SK-N-SH (cell line): ENCODE data around the gene NFIX. TPM values are rescaled to one million over a fixed set of nuclear protein-coding genes. Genes with fewer than 3 reads are reported as not detected.

ENCODE experiments used
- CTCF ChIA-PET: fragments of 300-600, 350-600 bp; formaldehyde crosslinking; extraction: SDS; loops from one replicate; lab custom pipeline; 2021; lab: Yijun Ruan, JAX
- POLR2A ChIA-PET: fragments of 350-600 bp; sonication (Branson Sonifier 250); formaldehyde crosslinking; extraction: SDS; loops from one replicate; lab custom pipeline; 2020; ENCODE audit warnings: antibody characterized with exemption, inconsistent platforms; lab: Yijun Ruan, JAX
- DNase-seq: peaks from one replicate; pipeline ENCODE4 v3.0.0; 2012
- H2AFZ ChIP-seq: fragments of 200-600 bp; sonication (generic); 2 replicates; pipeline ENCODE4 v1.8.1; 2016; ENCODE audit warnings: antibody characterized with exemption, mild to moderate bottlenecking, low read depth
- H3F3A ChIP-seq: fragments of 200-600 bp; sonication (generic); replicated peaks from 2 replicates; pipeline ENCODE3; 2016; ENCODE audit warnings: antibody characterized with exemption, mild to moderate bottlenecking; ENCODE audit not compliant: insufficient read depth
- H3K27ac ChIP-seq, 2 experiments: fragments of 200-500 bp in 1 of 2; fragments of 200-600 bp in 1 of 2; sonication (Bioruptor generic) in 1 of 2; sonication (generic), shearing (Covaris generic) in 1 of 2; 2 replicates each; pipeline versions ENCODE4 v1.5.1 to v1.6.1; 2014 to 2016; ENCODE audit warnings: low read depth in 2 of 2, inconsistent platforms in 1 of 2, low read length in 1 of 2, mild to moderate bottlenecking in 1 of 2, mixed read lengths in 1 of 2
- H3K27me3 ChIP-seq: fragments of 200-600 bp; sonication (generic), shearing (Covaris generic); 2 replicates; pipeline ENCODE4 v1.6.1; 2016; ENCODE audit warnings: mixed run types; ENCODE audit not compliant: insufficient read depth
- H3K36me3 ChIP-seq, 2 experiments: fragments of 200-500 bp in 1 of 2; fragments of 200-600 bp in 1 of 2; sonication (Bioruptor generic) in 1 of 2; sonication (generic) in 1 of 2; replicated peaks in 1 of 2; 2 replicates each; pipeline versions ENCODE3 to v1.5.1; 2014 to 2016; ENCODE audit warnings: low read length in 1 of 2, mild to moderate bottlenecking in 1 of 2; ENCODE audit not compliant: insufficient read depth in 2 of 2, control insufficient read depth in 1 of 2
- H3K4me1 ChIP-seq, 2 experiments: fragments of 200-500 bp in 1 of 2; fragments of 200-600 bp in 1 of 2; sonication (Bioruptor generic) in 1 of 2; sonication (generic), shearing (Covaris generic) in 1 of 2; 2 replicates each; pipeline versions ENCODE4 v1.5.1 to v1.6.1; 2014 to 2016; ENCODE audit warnings: low read depth in 1 of 2, low read length in 1 of 2, mixed run types in 1 of 2; ENCODE audit not compliant: insufficient read depth in 2 of 2, control insufficient read depth in 1 of 2
- H3K4me2 ChIP-seq: fragments of 200-600 bp; sonication (generic), shearing (Covaris generic); 2 replicates; pipeline ENCODE4 v1.6.1; 2017; ENCODE audit warnings: mixed run types
- H3K4me3 ChIP-seq, 2 experiments: fragments of 200-500 bp in 1 of 2; fragments of 200-600 bp in 1 of 2; sonication (Bioruptor generic) in 1 of 2; sonication (generic), shearing (Covaris generic) in 1 of 2; 2 replicates each; pipeline versions ENCODE4 v1.5.1 to v1.8.1; 2014 to 2016; ENCODE audit warnings: low read depth in 2 of 2, inconsistent platforms in 1 of 2, low read length in 1 of 2, mild to moderate bottlenecking in 1 of 2, mixed read lengths in 1 of 2, moderate library complexity in 1 of 2
- H3K79me2 ChIP-seq: fragments of 200-600 bp; sonication (generic); 2 replicates; pipeline ENCODE4 v1.8.1; 2017; ENCODE audit warnings: mild to moderate bottlenecking; ENCODE audit not compliant: insufficient read depth
- H3K9ac ChIP-seq: fragments of 200-600 bp; sonication (generic); 2 replicates; pipeline ENCODE4 v1.6.1; 2017; ENCODE audit warnings: mixed run types
- H3K9me2 ChIP-seq: fragments of 200-600 bp; sonication (generic); 2 replicates; pipeline ENCODE4 v1.6.1; 2017; ENCODE audit warnings: mixed run types
- H3K9me3 ChIP-seq: fragments of 200-600 bp; sonication (generic); 2 replicates; pipeline ENCODE4 v1.6.1; 2017; ENCODE audit warnings: mixed run types, mild to moderate bottlenecking, moderate library complexity
- H4K20me1 ChIP-seq: fragments of 200-600 bp; sonication (generic); 2 replicates; pipeline ENCODE4 v1.6.1; 2017; ENCODE audit warnings: mild to moderate bottlenecking, mixed run types; ENCODE audit not compliant: insufficient read depth
- CHD2 ChIP-seq: fragments of 150-350 bp; IDR thresholded peaks from 2 replicates; pipeline ENCODE4 v1.6.1; 2018; ENCODE audit warnings: low read length; ENCODE audit not compliant: partially characterized antibody
- FOXJ3 ChIP-seq: sonication (generic); formaldehyde crosslinking; IDR thresholded peaks from 2 replicates; pipeline ENCODE4 v1.5.1; 2020; ENCODE audit warnings: mild to moderate bottlenecking, missing genetic modification reagents
- FOXM1 ChIP-seq: IDR thresholded peaks from 2 replicates; pipeline ENCODE4 v1.4.0; 2012; ENCODE audit warnings: low read depth, mild to moderate bottlenecking
- GATA2 ChIP-seq: sonication (generic); formaldehyde crosslinking; IDR thresholded peaks from 2 replicates; pipeline ENCODE4 v1.5.0; 2020; ENCODE audit warnings: mild to moderate bottlenecking, missing genetic modification reagents
- JUND ChIP-seq: IDR thresholded peaks from 2 replicates; pipeline ENCODE4 v1.4.0; 2012
- MEF2A ChIP-seq: IDR thresholded peaks from 2 replicates; pipeline ENCODE4 v1.4.0; 2012; ENCODE audit warnings: low read depth, borderline replicate concordance
- MXI1 ChIP-seq: IDR thresholded peaks from 2 replicates; pipeline ENCODE4 v1.6.1; 2012; ENCODE audit warnings: mild to moderate bottlenecking, low read depth, low read length, improper control_type of control experiment
- NFIC ChIP-seq: IDR thresholded peaks from 2 replicates; pipeline ENCODE4 v1.4.0; 2012; ENCODE audit warnings: borderline replicate concordance
- RCOR1 ChIP-seq: fragments of 150-350 bp; IDR thresholded peaks from 2 replicates; pipeline ENCODE4 v1.6.1; 2017; ENCODE audit warnings: antibody characterized with exemption, low read length
- SIN3A ChIP-seq: IDR thresholded peaks from 2 replicates; pipeline ENCODE4 v1.6.1; 2012; ENCODE audit warnings: low read depth, mild to moderate bottlenecking, low read length, moderate library complexity, borderline replicate concordance
- SMC3 ChIP-seq: IDR thresholded peaks from 2 replicates; pipeline ENCODE4 v1.6.1; 2012; ENCODE audit warnings: low read depth, low read length, improper control_type of control experiment
- TEAD4 ChIP-seq: IDR thresholded peaks from 2 replicates; pipeline ENCODE4 v1.4.0; 2012; ENCODE audit warnings: mild to moderate bottlenecking, borderline replicate concordance; ENCODE audit not compliant: insufficient read depth
- WGBS: methylation state at CpG from one replicate; pipeline ENCODE4 v1.1.6; 2017; ENCODE audit warnings: low lambda C conversion rate; 5-methylcytosine and 5-hydroxymethylcytosine counted together
- polyA plus RNA-seq, 3 experiments: library from polyadenylated mRNA; depleted of rRNA; stranded (reverse); fragments of >200 nt; gene quantifications; 2 replicates each; pipeline ENCODE4 v1.2.3, GENCODE V29; 2012
- TF ChIP-seq, protein P1 (sequence below): fragments of 150-350 bp; IDR thresholded peaks from 2 replicates; pipeline ENCODE4 v1.6.1; 2017; ENCODE audit warnings: antibody characterized with exemption, low read length, low read depth, borderline replicate concordance
- TF ChIP-seq, protein P2 (sequence below): fragments of 150-350 bp; IDR thresholded peaks from 2 replicates; pipeline ENCODE4 v1.6.1; 2016; ENCODE audit warnings: mild to moderate bottlenecking, low read depth, low read length
- TF ChIP-seq, protein P3 (sequence below): IDR thresholded peaks from 2 replicates; pipeline ENCODE4 v1.4.0; 2012; ENCODE audit warnings: low read depth, borderline replicate concordance
- TF ChIP-seq, protein P4 (sequence below): IDR thresholded peaks from 2 replicates; pipeline ENCODE4 v1.6.1; 2012; ENCODE audit warnings: mild to moderate bottlenecking, low read depth, low read length, moderate library complexity

The NFIX gene
- polyA plus RNA-seq, 1 of the 3 experiments (the other 2 are of a cell fraction): 14.8 TPM

DNA sequence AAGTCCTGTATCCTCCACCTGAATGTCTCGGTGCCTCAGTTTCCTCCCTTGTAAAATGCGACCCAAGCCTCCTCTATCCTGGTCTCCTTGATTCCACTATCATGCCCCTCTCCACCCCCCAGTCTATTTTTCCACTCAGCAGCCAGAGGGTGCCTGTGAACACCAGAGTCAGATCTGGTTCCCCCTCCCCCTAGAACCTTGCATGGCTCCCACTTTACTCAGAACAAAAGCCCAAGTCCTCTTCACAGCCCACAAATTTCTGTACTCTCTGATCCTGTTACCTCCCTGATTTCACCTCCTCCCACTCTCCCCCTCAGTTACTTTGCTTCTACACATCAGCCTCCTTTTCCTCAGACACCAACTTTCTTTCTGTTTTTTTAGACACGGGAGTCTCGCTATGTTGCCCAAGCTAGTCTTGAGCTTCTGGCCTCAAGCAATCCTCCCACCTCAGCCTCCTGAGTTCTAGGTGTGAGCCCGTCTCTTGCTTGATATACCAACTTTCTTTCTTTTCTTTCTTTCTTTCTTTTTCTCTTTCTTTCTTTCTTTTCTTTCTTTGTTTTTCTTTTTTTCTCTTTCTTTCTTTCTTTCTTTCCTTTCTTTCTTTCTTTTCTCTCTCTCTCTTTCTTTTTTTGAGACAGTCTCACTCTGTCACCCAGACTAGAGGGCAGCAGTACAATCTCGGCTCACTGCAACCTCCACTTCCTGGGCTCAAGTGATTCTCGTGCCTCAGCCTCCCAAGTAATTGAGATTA lies 25.0 kb upstream of the NFIX start:
- 96% methylated on average over 7 of the region's 7 CpGs for WGBS
- peak; percentile 24 for DNase-seq
- Histone ChIP-seq H3K4me1 (peaks cover 6 to 31% of the 10 kb centered on the region in 2 experiments; a peak in 3 of 4 replicates), H2AFZ (0 out of 2 replicates have a peak overlapping the region, but pooled peaks have one; percentile 11), H3K27me3 (no peaks in the 10 kb centered on the region), H3K4me3 (peak overlapping the region in 1 of 2 experiments; percentile 5; a peak in 1 of 4 replicates), H3K27ac (peak overlapping the region; percentile 54 to 93; a peak in 3 of 4 replicates), H3K79me2 (no peaks in the 10 kb centered on the region), H3K9me2 (no peaks in the 10 kb centered on the region), H3K9me3 (no peaks in the 10 kb centered on the region), H3K36me3 (no peaks in the 10 kb centered on the region), H3K9ac (no peak overlapping the region), H3K4me2 (peak overlapping the region; percentile 62; the same call in 1 of the 2 replicates), H4K20me1 (no peaks in the 10 kb centered on the region), H3F3A (peaks cover 12% of the 10 kb centered on the region)
- ChIA-PET POLR2A (interaction anchor here (1.0 to 1.4 kb wide), 5 partner anchors 8 to 182 kb away, joined by 3 to 7 read pairs (median 5); no protein-coding TSS in a partner anchor), CTCF (interaction anchor here (1.1 to 24.6 kb wide), 5 partner anchors 7 to 129 kb away, joined by 3 to 603 read pairs (median 144); no protein-coding TSS in a partner anchor)
- TF ChIP-seq, protein P1, sequence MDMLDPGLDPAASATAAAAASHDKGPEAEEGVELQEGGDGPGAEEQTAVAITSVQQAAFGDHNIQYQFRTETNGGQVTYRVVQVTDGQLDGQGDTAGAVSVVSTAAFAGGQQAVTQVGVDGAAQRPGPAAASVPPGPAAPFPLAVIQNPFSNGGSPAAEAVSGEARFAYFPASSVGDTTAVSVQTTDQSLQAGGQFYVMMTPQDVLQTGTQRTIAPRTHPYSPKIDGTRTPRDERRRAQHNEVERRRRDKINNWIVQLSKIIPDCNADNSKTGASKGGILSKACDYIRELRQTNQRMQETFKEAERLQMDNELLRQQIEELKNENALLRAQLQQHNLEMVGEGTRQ: no peak
- TF ChIP-seq GATA2: no peak
- TF ChIP-seq, protein P2, sequence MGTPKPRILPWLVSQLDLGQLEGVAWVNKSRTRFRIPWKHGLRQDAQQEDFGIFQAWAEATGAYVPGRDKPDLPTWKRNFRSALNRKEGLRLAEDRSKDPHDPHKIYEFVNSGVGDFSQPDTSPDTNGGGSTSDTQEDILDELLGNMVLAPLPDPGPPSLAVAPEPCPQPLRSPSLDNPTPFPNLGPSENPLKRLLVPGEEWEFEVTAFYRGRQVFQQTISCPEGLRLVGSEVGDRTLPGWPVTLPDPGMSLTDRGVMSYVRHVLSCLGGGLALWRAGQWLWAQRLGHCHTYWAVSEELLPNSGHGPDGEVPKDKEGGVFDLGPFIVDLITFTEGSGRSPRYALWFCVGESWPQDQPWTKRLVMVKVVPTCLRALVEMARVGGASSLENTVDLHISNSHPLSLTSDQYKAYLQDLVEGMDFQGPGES: no peak
- TF ChIP-seq CHD2: no peak
- no peak for TF ChIP-seq RCOR1
- no peak for TF ChIP-seq JUND
- no peak for TF ChIP-seq MEF2A
- TF ChIP-seq TEAD4: no peak
- TF ChIP-seq, protein P3, sequence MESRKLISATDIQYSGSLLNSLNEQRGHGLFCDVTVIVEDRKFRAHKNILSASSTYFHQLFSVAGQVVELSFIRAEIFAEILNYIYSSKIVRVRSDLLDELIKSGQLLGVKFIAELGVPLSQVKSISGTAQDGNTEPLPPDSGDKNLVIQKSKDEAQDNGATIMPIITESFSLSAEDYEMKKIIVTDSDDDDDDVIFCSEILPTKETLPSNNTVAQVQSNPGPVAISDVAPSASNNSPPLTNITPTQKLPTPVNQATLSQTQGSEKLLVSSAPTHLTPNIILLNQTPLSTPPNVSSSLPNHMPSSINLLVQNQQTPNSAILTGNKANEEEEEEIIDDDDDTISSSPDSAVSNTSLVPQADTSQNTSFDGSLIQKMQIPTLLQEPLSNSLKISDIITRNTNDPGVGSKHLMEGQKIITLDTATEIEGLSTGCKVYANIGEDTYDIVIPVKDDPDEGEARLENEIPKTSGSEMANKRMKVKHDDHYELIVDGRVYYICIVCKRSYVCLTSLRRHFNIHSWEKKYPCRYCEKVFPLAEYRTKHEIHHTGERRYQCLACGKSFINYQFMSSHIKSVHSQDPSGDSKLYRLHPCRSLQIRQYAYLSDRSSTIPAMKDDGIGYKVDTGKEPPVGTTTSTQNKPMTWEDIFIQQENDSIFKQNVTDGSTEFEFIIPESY: no peak
- TF ChIP-seq SMC3: no peak
- no peak for TF ChIP-seq FOXJ3 (CRISPR knock-in tag)
- TF ChIP-seq NFIC: no peak
- TF ChIP-seq SIN3A: no peak
- no peak for TF ChIP-seq MXI1
- no peak for TF ChIP-seq FOXM1
- TF ChIP-seq, protein P4, sequence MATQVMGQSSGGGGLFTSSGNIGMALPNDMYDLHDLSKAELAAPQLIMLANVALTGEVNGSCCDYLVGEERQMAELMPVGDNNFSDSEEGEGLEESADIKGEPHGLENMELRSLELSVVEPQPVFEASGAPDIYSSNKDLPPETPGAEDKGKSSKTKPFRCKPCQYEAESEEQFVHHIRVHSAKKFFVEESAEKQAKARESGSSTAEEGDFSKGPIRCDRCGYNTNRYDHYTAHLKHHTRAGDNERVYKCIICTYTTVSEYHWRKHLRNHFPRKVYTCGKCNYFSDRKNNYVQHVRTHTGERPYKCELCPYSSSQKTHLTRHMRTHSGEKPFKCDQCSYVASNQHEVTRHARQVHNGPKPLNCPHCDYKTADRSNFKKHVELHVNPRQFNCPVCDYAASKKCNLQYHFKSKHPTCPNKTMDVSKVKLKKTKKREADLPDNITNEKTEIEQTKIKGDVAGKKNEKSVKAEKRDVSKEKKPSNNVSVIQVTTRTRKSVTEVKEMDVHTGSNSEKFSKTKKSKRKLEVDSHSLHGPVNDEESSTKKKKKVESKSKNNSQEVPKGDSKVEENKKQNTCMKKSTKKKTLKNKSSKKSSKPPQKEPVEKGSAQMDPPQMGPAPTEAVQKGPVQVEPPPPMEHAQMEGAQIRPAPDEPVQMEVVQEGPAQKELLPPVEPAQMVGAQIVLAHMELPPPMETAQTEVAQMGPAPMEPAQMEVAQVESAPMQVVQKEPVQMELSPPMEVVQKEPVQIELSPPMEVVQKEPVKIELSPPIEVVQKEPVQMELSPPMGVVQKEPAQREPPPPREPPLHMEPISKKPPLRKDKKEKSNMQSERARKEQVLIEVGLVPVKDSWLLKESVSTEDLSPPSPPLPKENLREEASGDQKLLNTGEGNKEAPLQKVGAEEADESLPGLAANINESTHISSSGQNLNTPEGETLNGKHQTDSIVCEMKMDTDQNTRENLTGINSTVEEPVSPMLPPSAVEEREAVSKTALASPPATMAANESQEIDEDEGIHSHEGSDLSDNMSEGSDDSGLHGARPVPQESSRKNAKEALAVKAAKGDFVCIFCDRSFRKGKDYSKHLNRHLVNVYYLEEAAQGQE: no peak
